Heart left ventricle (tissue), 16 donors: ENCODE measurements around the gene CARD8. TPM values are rescaled to one million over a fixed set of nuclear protein-coding genes. Genes with fewer than 3 reads are reported as not detected.

Experiments used
- ATAC-seq, 4 donors: fragments of 200-7000 bp; cut with Tn5 transposase; one replicate each; pipeline ENCODE4 v1.9.1; 2020 to 2022; ENCODE audit warnings: moderate library complexity in 4 of 4, mild to moderate bottlenecking in 3 of 4, moderate number of reproducible peaks in 1 of 4
- DNase-seq, 5 donors: peaks; one replicate each; pipeline ENCODE4 v3.0.0-alpha.2; 2020
- H3K27ac ChIP-seq, 12 donors: fragments of 200-600 bp; sonication (generic) in 4 of 12; one replicate each; pipeline versions ENCODE4 v1.5.0 to v1.8.0; 2016 to 2022; ENCODE audit warnings: mild to moderate bottlenecking in 2 of 12
- H3K27me3 ChIP-seq, 9 donors: fragments of 200-600 bp; sonication (generic) in 2 of 9; one replicate each; pipeline versions ENCODE4 v1.5.1 to v1.8.0; 2016 to 2022; ENCODE audit warnings: mild to moderate bottlenecking in 3 of 9
- H3K36me3 ChIP-seq, 9 donors: fragments of 200-600 bp; sonication (generic) in 2 of 9; one replicate each; pipeline versions ENCODE4 v1.5.0 to v1.8.0; 2018 to 2022; ENCODE audit warnings: mild to moderate bottlenecking in 2 of 9
- H3K4me1 ChIP-seq, 12 donors: fragments of 200-600 bp; sonication (generic) in 4 of 12; one replicate each; pipeline versions ENCODE4 v1.5.0 to v1.8.0; 2016 to 2022; ENCODE audit warnings: mild to moderate bottlenecking in 3 of 12
- H3K4me3 ChIP-seq, 12 donors: fragments of 200-600 bp; sonication (generic) in 4 of 12; one replicate each; pipeline versions ENCODE4 v1.5.0 to v1.8.0; 2017 to 2022; ENCODE audit warnings: mild to moderate bottlenecking in 9 of 12, moderate library complexity in 4 of 12
- H3K9me3 ChIP-seq, 12 donors: fragments of 200-600 bp; sonication (generic) in 4 of 12; one replicate each; pipeline versions ENCODE4 v1.5.0 to v1.8.0; 2016 to 2022; ENCODE audit warnings: mild to moderate bottlenecking in 1 of 12
- CTCF ChIP-seq, 12 donors: fragments of 200-600 bp; sonication (generic) in 4 of 12; IDR thresholded peaks; one replicate each; pipeline versions ENCODE4 v1.5.0 to v1.8.0; 2018 to 2022; ENCODE audit warnings: antibody characterized with exemption in 12 of 12, mild to moderate bottlenecking in 5 of 12
- POLR2A ChIP-seq, 2 donors: fragments of 450-650 bp; IDR thresholded peaks; one replicate each; pipeline ENCODE4 v1.6.1; 2017; ENCODE audit warnings: antibody characterized with exemption in 2 of 2, mild to moderate bottlenecking in 2 of 2, moderate library complexity in 2 of 2
- WGBS, 4 donors: extraction: QIAGEN DNeasy Blood & Tissue Kit in 2 of 4; methylation state at CpG; one replicate each; pipeline versions ENCODE4 v1.1.5 to v1.1.7; 2013 to 2018; 5-methylcytosine and 5-hydroxymethylcytosine counted together
- intact Hi-C, 10 donors: fragments of 100-400 bp; cut with DNase I; formaldehyde crosslinking; loops; one replicate each; pipeline versions ENCODE4 v1.11.1 to v1.14.2; 2022
- long read RNA-seq, 3 donors: library from polyadenylated mRNA; unstranded; transcript quantifications; one replicate each; pipeline ENCODE4 v2.0.0, GENCODE V29; 2020 to 2021
- polyA plus RNA-seq, 2 donors: library from polyadenylated mRNA; stranded (reverse); fragments of 200-250 nt; gene quantifications; one replicate each; pipeline ENCODE4 v1.2.3, GENCODE V29; 2013
- total RNA-seq, 9 donors: library from RNA; depleted of rRNA in 2 of 9; stranded (reverse); fragments of >200 nt in 2 of 9; fragmentation: NEBNext Ultra II Directional in 3 of 9; extraction: Animal tissue kit (Norgen Biotek cat#: 25700) in 3 of 9; gene quantifications; one replicate each; pipeline versions ENCODE4 v1.1.0 to v1.2.4, GENCODE V29; 2016 to 2023
- donor health status: ischemic (EF 13 %, LVEDD 7.1; RV severe dilation, severe dysfunction).
- donor health status: healthy with polysubstance abuse.
- donor health status: DM: no; HTN: yes; CAD: no.
- donor health status: DM: no; HTN: no; CAD: no.
- donor health status: ischemic (EF 25% LVEDD 6.9; RV normal size, moderate dysfunction).
- donor health status: ischemic (EF 25% LVEDD 5.7; RV mildly dilated, moderate dysfunction).
- donor health status: healthy.
- donor health status: DM: yes; HTN: yes; CAD: no.
- donor health status: ischemic (EF 35%, LVEDD 5.7; RV mildly dilated, moderate dysfunction).
- donor health status: nonischemic (EF 11% LVEDD 7.7; RV severe dilation, severe dysfunction).
- donor health status: DM: yes; HTN: yes; CAD: no.
- donor health status: PGD.
- donor health status: ischemic (EF 29% LVEDD 5.4; RV normal size, mild dysfunction).
- donor health status: nonischemic (EF 23%, LVEDD 6.1; RV moderate dilation, normal function).

CARD8 gene
- 10 to 100 TPM; 18.3 to 49.0 (median 28.8) TPM for total RNA-seq
- 10 to 100 TPM; 22.6 to 23.1 TPM for polyA plus RNA-seq
- long read RNA-seq, donor 1, partial matches to known transcripts = 6 of 8 reads
- long read RNA-seq, donor 1, other reads (novel, unspliced or antisense) = 2 of 8 reads
- long read RNA-seq, donor 2, partial matches to known transcripts = 1 of 10 reads
- long read RNA-seq, donor 2, other reads (novel, unspliced or antisense) = 7 of 10 reads
- long read RNA-seq, donor 3, partial matches to known transcripts = 8 of 13 reads
- long read RNA-seq, donor 3, other reads (novel, unspliced or antisense) = 3 of 13 reads

GRCh38 chr19:48255376-48256303, at the start of gene CARD8:
Gene CARD8 (minus strand): TSS chr19:48255912. CDS start chr19:48241020, 14,892 bp downstream.
- whole genome bisulfite sequencing, 4 donors = 9 to 10% (median 10%) methylated on average over 15 of the region's 15 CpGs
- H3K4me3 ChIP-seq = peak within 1 kb of the TSS; percentile 22 to 90 (median 68)

GRCh38 chr19:48303866-48304265, 48.2 kb upstream of the CARD8 start:
- Histone ChIP-seq H3K27ac (no peak overlapping the region), H3K4me3 (no peak overlapping the region), H3K4me1 (peaks cover 0 to 7% (median 4%) of the 10 kb centered on the region in 12 donors), H3K27me3 (no peaks in the 10 kb centered on the region), H3K36me3 (no peaks in the 10 kb centered on the region), H3K9me3 (no peaks in the 10 kb centered on the region)
- ATAC-seq (peak in 1 of 4 donors; percentile 15), DNase-seq (no peak)
- WGBS, 4 donors = 85 to 90% (median 89%) methylated on average over 12 to 19 of the region's 19 CpGs
- TF ChIP-seq POLR2A (IDR thresholded peaks at IDR 0.05) (no peak), CTCF (IDR thresholded peaks at IDR 0.05) (no peak)
- intact Hi-C loops = no loop called here

More at GRCh38 chr19:48255376-48256303, at the start of gene CARD8:
- H3K36me3 ChIP-seq = no peaks in the 10 kb centered on the region
- peak; percentile 85 to 91 (median 85) for DNase-seq
- H3K27me3 ChIP-seq = no peaks in the 10 kb centered on the region
- intact Hi-C loops = loop anchor here in 4 of 10 donors (5.0 to 10.0 kb wide), 3 partner anchors 51 to 151 kb away; no protein-coding TSS in a partner anchor
- H3K9me3 ChIP-seq = no peaks in the 10 kb centered on the region
- peak within 1 kb of the TSS; percentile 81 to 99 (median 94) for H3K27ac ChIP-seq
- TF ChIP-seq CTCF (IDR thresholded peaks at IDR 0.05) (peak in 2 of 12 donors; percentile 11 to 27), POLR2A (IDR thresholded peaks at IDR 0.05) (peak in 1 of 2 donors; percentile 52)
- peaks cover 0 to 71% (median 23%) of the 10 kb centered on the region in 12 donors for H3K4me1 ChIP-seq
- peak; percentile 94 to 97 (median 96) for ATAC-seq

- Histone ChIP-seq H3K27me3 (no peaks in the 10 kb centered on the region), H3K4me1 (peaks cover 0 to 2% (median 0%) of the 10 kb centered on the region in 12 donors), H3K36me3 (no peaks in the 10 kb centered on the region), H3K9me3 (no peaks in the 10 kb centered on the region), H3K27ac (no peak overlapping the region), H3K4me3 (no peak overlapping the region)
- DNase-seq (no peak), ATAC-seq (peak in 2 of 4 donors; percentile 9 to 20)
- intact Hi-C loops = no loop called here
- 87 to 91% (median 88%) methylated on average over 11 to 13 of the region's 13 CpGs for WGBS, 4 donors
- no peak for TF ChIP-seq CTCF (IDR thresholded peaks at IDR 0.05)
- no peak for TF ChIP-seq POLR2A (IDR thresholded peaks at IDR 0.05)
Observed at GRCh38 chr19:48303367-48303766, 47.7 kb upstream of the CARD8 start.

- H3K27ac ChIP-seq = no peak overlapping the region
- 84 to 92% (median 91%) methylated on average over 7 to 12 of the region's 12 CpGs for WGBS, 4 donors
- intact Hi-C loops = no loop called here
- no peak overlapping the region for H3K4me3 ChIP-seq
- H3K9me3 ChIP-seq = no peaks in the 10 kb centered on the region
- TF ChIP-seq CTCF (IDR thresholded peaks at IDR 0.05) (no peak), POLR2A (IDR thresholded peaks at IDR 0.05) (no peak)
- no peaks in the 10 kb centered on the region for H3K27me3 ChIP-seq
- no peaks in the 10 kb centered on the region for H3K4me1 ChIP-seq
- DNase-seq = no peak
- ATAC-seq = no peak
- no peaks in the 10 kb centered on the region for H3K36me3 ChIP-seq
Observed at GRCh38 chr19:48302600-48302959, 46.9 kb upstream of the CARD8 start.
